H9 (cell line): ENCODE results near the gene RALGAPA2. TPM values are rescaled to one million over a fixed set of nuclear protein-coding genes. Genes with fewer than 3 reads are reported as not detected.

Experiments
- DNase-seq: peaks from one replicate; pipeline ENCODE4 v3.0.0-alpha.2; 2017
- H2AFZ ChIP-seq: one replicate; pipeline ENCODE4 v1.6.1; 2013; ENCODE audit warnings: mild to moderate bottlenecking, low read length, control low read depth, moderate library complexity
- H2AK5ac ChIP-seq: 2 replicates; pipeline ENCODE4 v1.6.1; 2013; ENCODE audit warnings: low read length, control low read depth, mixed read lengths; ENCODE audit not compliant: insufficient read length
- H2BK120ac ChIP-seq: one replicate; pipeline ENCODE4 v1.6.1; 2013; ENCODE audit warnings: low read depth, mild to moderate bottlenecking, low read length, control low read depth, inconsistent platforms; ENCODE audit not compliant: poor library complexity, severe bottlenecking
- H2BK12ac ChIP-seq: 2 replicates; pipeline ENCODE4 v1.6.1; 2013; ENCODE audit warnings: low read length, control low read depth, mixed read lengths, low read depth; ENCODE audit not compliant: insufficient read length
- H2BK15ac ChIP-seq: 2 replicates; pipeline ENCODE4 v1.6.1; 2013; ENCODE audit warnings: low read depth, low read length, control low read depth
- H2BK20ac ChIP-seq: one replicate; pipeline ENCODE4 v1.6.1; 2013; ENCODE audit warnings: low read depth, mild to moderate bottlenecking, low read length, control low read depth, inconsistent platforms; ENCODE audit not compliant: poor library complexity, severe bottlenecking
- H2BK5ac ChIP-seq: 2 replicates; pipeline ENCODE4 v1.6.1; 2013; ENCODE audit warnings: low read length, control low read depth, mixed read lengths; ENCODE audit not compliant: insufficient read length
- H3K14ac ChIP-seq: 2 replicates; pipeline ENCODE4 v1.6.1; 2013; ENCODE audit warnings: low read length, control low read depth; ENCODE audit not compliant: insufficient read depth
- H3K18ac ChIP-seq: 2 replicates; pipeline ENCODE4 v1.6.1; 2013; ENCODE audit warnings: low read depth, mild to moderate bottlenecking, mixed read lengths, low read length, control low read depth; ENCODE audit not compliant: insufficient read length
- H3K23ac ChIP-seq: 2 replicates; pipeline ENCODE4 v1.6.1; 2013; ENCODE audit warnings: low read length, control low read depth, mixed read lengths, low read depth; ENCODE audit not compliant: insufficient read length
- H3K23me2 ChIP-seq: 2 replicates; pipeline ENCODE4 v1.6.1; 2013; ENCODE audit warnings: low read depth, mild to moderate bottlenecking, mixed read lengths, low read length, control low read depth; ENCODE audit not compliant: insufficient read length, poor library complexity, severe bottlenecking
- H3K27ac ChIP-seq: 2 replicates; pipeline ENCODE4 v1.5.1; 2013; ENCODE audit warnings: low read length, control low read depth, mixed read lengths, low read depth; ENCODE audit not compliant: insufficient read length
- H3K27me3 ChIP-seq: 2 replicates; pipeline ENCODE4 v1.6.1; 2013; ENCODE audit warnings: low read length, control low read depth, inconsistent platforms; ENCODE audit not compliant: insufficient read depth
- H3K4ac ChIP-seq: 2 replicates; pipeline ENCODE4 v1.6.1; 2013; ENCODE audit warnings: low read depth, mild to moderate bottlenecking, control low read depth, inconsistent platforms, low read length, moderate library complexity
- H3K4me1 ChIP-seq: 2 replicates; pipeline ENCODE4 v1.6.1; 2013; ENCODE audit warnings: low read length, control low read depth, inconsistent platforms; ENCODE audit not compliant: insufficient read depth
- H3K4me2 ChIP-seq: 2 replicates; pipeline ENCODE4 v1.6.1; 2013; ENCODE audit warnings: low read length, control low read depth, mixed read lengths; ENCODE audit not compliant: insufficient read length, insufficient read depth
- H3K56ac ChIP-seq: 2 replicates; pipeline ENCODE4 v1.6.1; 2013; ENCODE audit warnings: low read depth, mild to moderate bottlenecking, mixed read lengths, low read length, control low read depth; ENCODE audit not compliant: insufficient read length
- H3K79me1 ChIP-seq: 2 replicates; pipeline ENCODE4 v1.6.1; 2013; ENCODE audit warnings: low read depth, mild to moderate bottlenecking, moderate library complexity, low read length, control low read depth, inconsistent platforms; ENCODE audit not compliant: insufficient read depth, poor library complexity, severe bottlenecking
- H3K79me2 ChIP-seq: 2 replicates; pipeline ENCODE4 v1.6.1; 2013; ENCODE audit warnings: low read length, control low read depth, inconsistent platforms; ENCODE audit not compliant: insufficient read depth
- H3K9ac ChIP-seq: 2 replicates; pipeline ENCODE4 v1.6.1; 2013; ENCODE audit warnings: low read length, control low read depth, mixed read lengths; ENCODE audit not compliant: insufficient read length; ENCODE audit errors: extremely low read depth
- H3K9me3 ChIP-seq: one replicate; pipeline ENCODE4 v1.6.1; 2013; ENCODE audit warnings: low read depth, low read length, inconsistent platforms; ENCODE audit not compliant: control insufficient read depth
- H3T11ph ChIP-seq: one replicate; pipeline ENCODE4 v1.6.1; 2013; ENCODE audit warnings: mild to moderate bottlenecking, low read length, control low read depth, inconsistent platforms
- H4K20me1 ChIP-seq: one replicate; pipeline ENCODE4 v1.6.1; 2013; ENCODE audit not compliant: control insufficient read depth, insufficient read length, insufficient read depth
- H4K5ac ChIP-seq: 2 replicates; pipeline ENCODE4 v1.6.1; 2013; ENCODE audit warnings: low read depth, mild to moderate bottlenecking, mixed read lengths, low read length, control low read depth; ENCODE audit not compliant: insufficient read length
- H4K8ac ChIP-seq: replicated peaks from 2 replicates; pipeline ENCODE4 v1.6.1; 2013; ENCODE audit warnings: low read length, control low read depth, mixed read lengths, low read depth; ENCODE audit not compliant: insufficient read length
- H4K91ac ChIP-seq: 2 replicates; pipeline ENCODE4 v1.6.1; 2013; ENCODE audit warnings: low read depth, mild to moderate bottlenecking, moderate library complexity, mixed read lengths, low read length, control low read depth; ENCODE audit not compliant: insufficient read length
- H3K27ac Mint-ChIP-seq, 3 experiments: 2 replicates in 2 of 3; 3 replicates in 1 of 3; pipeline ENCODE4 v1.8.0; 2020 to 2021; ENCODE audit warnings: mixed read lengths in 3 of 3, mild to moderate bottlenecking in 1 of 3, moderate library complexity in 1 of 3
- H3K27me3 Mint-ChIP-seq: 2 replicates; pipeline ENCODE4 v1.8.0; 2021; ENCODE audit warnings: low read depth, mild to moderate bottlenecking, moderate library complexity, mixed read lengths
- H3K36me3 Mint-ChIP-seq, 3 experiments: 2 replicates in 2 of 3; 3 replicates in 1 of 3; pipeline ENCODE4 v1.8.0; 2020 to 2021; ENCODE audit warnings: low read depth in 3 of 3, mixed read lengths in 3 of 3; ENCODE audit not compliant: insufficient read depth in 1 of 3
- H3K4me1 Mint-ChIP-seq, 2 experiments: 2 replicates each; pipeline ENCODE4 v1.8.0; 2020; ENCODE audit warnings: mixed read lengths in 2 of 2
- H3K4me3 Mint-ChIP-seq, 2 experiments: 2 replicates in 1 of 2; 3 replicates in 1 of 2; pipeline ENCODE4 v1.8.0; 2020 to 2021; ENCODE audit warnings: mild to moderate bottlenecking in 2 of 2, mixed read lengths in 2 of 2, moderate library complexity in 1 of 2
- H3K9me3 Mint-ChIP-seq, 2 experiments: 2 replicates in 1 of 2; 3 replicates in 1 of 2; pipeline ENCODE4 v1.8.0; 2020; ENCODE audit warnings: mild to moderate bottlenecking in 2 of 2, mixed read lengths in 2 of 2, moderate library complexity in 1 of 2
- CTCF ChIP-seq: fragments of 200-600 bp; sonication (generic); conservative IDR thresholded peaks from 3 replicates; pipeline ENCODE4 v1.8.0; 2021; ENCODE audit warnings: antibody characterized with exemption, mild to moderate bottlenecking
- WGBS: extraction: QIAGEN DNeasy Blood & Tissue Kit; methylation state at CpG from one replicate; pipeline ENCODE4 v1.1.7; 2013; ENCODE audit warnings: missing lambda C conversion rate, low lambda C conversion rate, mixed read lengths; ENCODE audit not compliant: insufficient read length; ENCODE audit errors: extremely low coverage; 5-methylcytosine and 5-hydroxymethylcytosine counted together
- total RNA-seq: library from RNA; stranded (reverse); gene quantifications from 2 replicates; pipeline ENCODE4 v1.2.1, GENCODE V29; 2021

Gene RALGAPA2
- total RNA-seq, 1 experiment from 2014 or later = 16.6 TPM

DNA sequence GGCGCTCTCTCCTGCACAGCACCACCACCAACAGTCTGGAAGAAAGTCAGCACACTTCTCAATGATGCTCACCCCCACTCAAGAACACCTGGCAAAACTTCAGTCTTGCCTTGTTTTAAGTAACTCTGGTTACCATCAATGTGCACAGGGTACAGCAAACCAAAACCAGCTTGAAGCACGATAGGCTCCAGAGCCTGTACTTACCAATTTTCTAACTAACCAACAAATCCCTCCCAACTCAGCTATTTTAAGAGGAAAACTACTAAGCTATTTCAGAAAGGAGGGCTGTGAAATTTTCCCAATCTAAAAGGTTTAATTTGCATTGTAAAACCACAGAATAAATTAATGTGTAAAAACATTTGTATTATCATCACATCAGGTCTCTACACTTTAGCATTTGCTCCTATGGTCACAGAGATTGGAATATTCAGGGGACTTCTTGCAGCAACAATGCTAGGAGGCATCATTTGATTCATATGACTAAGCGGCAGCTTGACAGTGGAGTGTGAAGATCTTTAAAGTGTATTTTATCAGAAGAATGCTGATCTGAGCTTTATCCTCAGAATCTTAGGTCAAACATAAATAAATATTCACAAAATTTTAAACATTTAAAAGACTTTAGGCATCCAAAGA is 82.8 kb downstream of the RALGAPA2 start:
- Histone ChIP-seq H3K4me1 (no peaks in the 10 kb centered on the region), H2BK120ac (no peak overlapping the region), H2BK12ac (no peak overlapping the region), H2AK5ac (no peak overlapping the region), H2BK15ac (no peak overlapping the region), H4K8ac (no peak overlapping the region), H4K91ac (no peak overlapping the region), H3K56ac (no peak overlapping the region), H3K23me2 (no peaks in the 10 kb centered on the region), H3K27me3 (no peaks in the 10 kb centered on the region), H4K5ac (no peak overlapping the region), H3K9me3 (no peaks in the 10 kb centered on the region), H3K79me2 (no peaks in the 10 kb centered on the region), H2AFZ (no peak overlapping the region), H3K79me1 (no peaks in the 10 kb centered on the region), H3K27ac (no peak overlapping the region), H3K4me2 (no peak overlapping the region), H3K4ac (no peak overlapping the region), H3T11ph (no peak overlapping the region), H3K18ac (no peak overlapping the region), H3K9ac (no peak overlapping the region), H2BK20ac (no peak overlapping the region), H2BK5ac (no peak overlapping the region), H4K20me1 (no peaks in the 10 kb centered on the region), H3K23ac (no peak overlapping the region), H3K14ac (no peak overlapping the region)
- Mint-ChIP-seq H3K9me3 (no peaks in the 10 kb centered on the region), H3K27me3 (peaks cover 1% of the 10 kb centered on the region; the same call in 1 of the 2 replicates), H3K27ac (no peak overlapping the region), H3K4me1 (peaks cover 0 to 3% of the 10 kb centered on the region in 2 experiments; a peak in 1 of 4 replicates), H3K4me3 (no peak overlapping the region), H3K36me3 (peaks cover 10 to 32% (median 25%) of the 10 kb centered on the region in 3 experiments; a peak in 6 of 7 replicates)
- no peak for DNase-seq
- no CpG with 5 or more reads among the region's 3 CpGs for WGBS
- TF ChIP-seq CTCF = no peak
